Prostate gland (tissue), 2 donors: ENCODE measurements around the gene IGSF6. TPM values are rescaled to one million over a fixed set of nuclear protein-coding genes. Genes with fewer than 3 reads are reported as not detected.

Experiments
- DNase-seq: peaks from one replicate; pipeline ENCODE4 v3.0.0-alpha.2; 2019; ENCODE audit warnings: low spot score
- H3K27ac ChIP-seq, 2 donors: fragments of 200-600 bp; sonication (generic); 2 replicates each; pipeline ENCODE4 v1.5.1; 2017 to 2019
- H3K27me3 ChIP-seq: fragments of 200-600 bp; sonication (generic); replicated peaks from 2 replicates; pipeline ENCODE4 v1.5.1; 2019; ENCODE audit not compliant: insufficient read depth
- H3K36me3 ChIP-seq, 2 donors: fragments of 200-600 bp; sonication (generic); 1 replicate in 1 of 2; 2 replicates in 1 of 2; pipeline versions ENCODE4 v1.5.1 to v1.8.1; 2017 to 2019
- H3K4me1 ChIP-seq: fragments of 200-600 bp; sonication (generic); replicated peaks from 2 replicates; pipeline ENCODE4 v1.5.1; 2019
- H3K4me3 ChIP-seq, 2 donors: fragments of 200-600 bp; sonication (generic); 2 replicates each; pipeline ENCODE4 v1.5.1; 2017 to 2019
- H3K9me3 ChIP-seq: fragments of 200-600 bp; sonication (generic); 2 replicates; pipeline ENCODE4 v1.5.1; 2017
- POLR2A ChIP-seq: fragments of 450-650 bp; IDR thresholded peaks from one replicate; pipeline ENCODE4 v1.6.1; 2016; ENCODE audit warnings: antibody characterized with exemption, mild to moderate bottlenecking
- POLR2AphosphoS5 ChIP-seq: sonication (generic); formaldehyde crosslinking; IDR thresholded peaks from one replicate; pipeline ENCODE4 v1.6.1; 2017; ENCODE audit warnings: antibody characterized with exemption
- WGBS: methylation state at CpG from one replicate; pipeline ENCODE4 v1.1.5; 2018; 5-methylcytosine and 5-hydroxymethylcytosine counted together
- intact Hi-C: fragments of 100-400 bp; cut with DNase I; formaldehyde crosslinking; loops from one replicate; pipeline ENCODE4 v1.14.2; 2022
- total RNA-seq, 2 donors: library from RNA; depleted of rRNA; stranded (reverse); fragments of >200 nt; gene quantifications; one replicate each; pipeline ENCODE4 v1.1.0, GENCODE V29; 2016
- TF ChIP-seq, protein P1 (sequence below), 4 experiments: fragments of 200-600 bp in 2 of 4; fragments of 450-650 bp in 2 of 4; sonication (generic) in 2 of 4; IDR thresholded peaks; 1 replicate in 3 of 4; 2 replicates in 1 of 4; pipeline ENCODE4 v1.5.1; 2016 to 2019; ENCODE audit warnings: antibody characterized with exemption in 4 of 4, mild to moderate bottlenecking in 2 of 4, moderate library complexity in 2 of 4

Gene IGSF6
- total RNA-seq, 2 donors from 2014 or later, result 4.5 TPM; not detected in 1

DNA sequence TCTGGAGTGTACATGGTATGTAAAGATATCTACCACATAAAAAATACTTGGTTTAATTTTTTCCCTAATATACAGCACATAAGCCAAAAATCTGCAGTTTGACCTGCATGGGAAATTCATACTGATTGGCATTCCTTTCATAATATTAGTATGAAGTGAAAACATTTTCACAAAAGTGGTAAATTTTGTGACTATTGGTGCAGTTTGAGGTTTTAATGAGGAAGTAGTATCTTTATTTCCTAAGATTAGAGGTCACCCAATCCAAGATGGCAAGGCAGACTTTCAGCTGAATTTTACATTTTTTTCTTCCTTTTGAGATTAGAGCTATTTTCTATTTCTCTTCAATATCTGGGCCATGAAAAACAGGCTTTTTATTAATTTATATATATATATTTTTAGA, 31.8 kb downstream of the IGSF6 start:
- DNase-seq, result no peak
- intact Hi-C loops, result no loop called here
- Histone ChIP-seq H3K4me1 (no peaks in the 10 kb centered on the region), H3K9me3 (no peaks in the 10 kb centered on the region), H3K27me3 (no peaks in the 10 kb centered on the region), H3K4me3 (no peak overlapping the region), H3K27ac (no peak overlapping the region), H3K36me3 (no peaks in the 10 kb centered on the region)
- TF ChIP-seq, protein P1, sequence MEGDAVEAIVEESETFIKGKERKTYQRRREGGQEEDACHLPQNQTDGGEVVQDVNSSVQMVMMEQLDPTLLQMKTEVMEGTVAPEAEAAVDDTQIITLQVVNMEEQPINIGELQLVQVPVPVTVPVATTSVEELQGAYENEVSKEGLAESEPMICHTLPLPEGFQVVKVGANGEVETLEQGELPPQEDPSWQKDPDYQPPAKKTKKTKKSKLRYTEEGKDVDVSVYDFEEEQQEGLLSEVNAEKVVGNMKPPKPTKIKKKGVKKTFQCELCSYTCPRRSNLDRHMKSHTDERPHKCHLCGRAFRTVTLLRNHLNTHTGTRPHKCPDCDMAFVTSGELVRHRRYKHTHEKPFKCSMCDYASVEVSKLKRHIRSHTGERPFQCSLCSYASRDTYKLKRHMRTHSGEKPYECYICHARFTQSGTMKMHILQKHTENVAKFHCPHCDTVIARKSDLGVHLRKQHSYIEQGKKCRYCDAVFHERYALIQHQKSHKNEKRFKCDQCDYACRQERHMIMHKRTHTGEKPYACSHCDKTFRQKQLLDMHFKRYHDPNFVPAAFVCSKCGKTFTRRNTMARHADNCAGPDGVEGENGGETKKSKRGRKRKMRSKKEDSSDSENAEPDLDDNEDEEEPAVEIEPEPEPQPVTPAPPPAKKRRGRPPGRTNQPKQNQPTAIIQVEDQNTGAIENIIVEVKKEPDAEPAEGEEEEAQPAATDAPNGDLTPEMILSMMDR (IDR thresholded peaks at IDR 0.05), result no peak
- TF ChIP-seq POLR2A (no peak), POLR2AphosphoS5 (no peak)

DNA sequence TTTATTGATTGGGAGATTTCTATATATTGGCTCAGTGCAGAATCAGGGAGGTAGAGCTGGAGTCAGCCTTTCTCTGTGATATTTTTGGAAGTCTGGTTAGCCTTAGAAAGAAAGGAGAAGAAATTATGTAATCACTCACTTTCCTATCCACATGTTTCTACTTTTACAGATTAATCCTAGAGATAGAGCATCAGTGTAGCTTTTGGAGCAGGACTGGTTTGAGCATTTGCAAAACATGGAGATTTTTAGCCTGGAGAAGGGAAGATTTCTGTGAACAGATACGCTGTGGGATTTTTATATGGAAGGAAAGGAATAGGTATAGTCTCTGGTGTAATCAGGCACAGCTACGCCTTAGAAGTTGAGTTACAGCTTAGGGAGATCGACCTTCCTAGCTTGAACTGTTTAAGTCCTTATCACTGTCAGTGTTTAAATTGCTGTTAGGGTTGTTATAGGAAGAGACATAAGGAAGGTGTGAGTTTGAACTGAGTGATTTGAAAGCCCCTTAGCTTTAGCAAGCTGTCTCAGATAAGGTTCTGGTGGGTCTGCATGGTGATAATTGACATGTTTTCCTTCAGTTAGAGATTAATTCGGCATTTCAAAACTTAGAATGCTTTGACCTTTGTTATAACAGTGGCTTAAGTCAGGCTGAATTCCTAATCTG, 32.5 kb downstream of the IGSF6 start:
- no peak overlapping the region for H3K27ac ChIP-seq
- H3K36me3 ChIP-seq, result no peaks in the 10 kb centered on the region
- no peaks in the 10 kb centered on the region for H3K9me3 ChIP-seq
- H3K27me3 ChIP-seq, result no peaks in the 10 kb centered on the region
- intact Hi-C loops, result no loop called here
- TF ChIP-seq POLR2AphosphoS5, result no peak
- TF ChIP-seq, protein P1 (IDR thresholded peaks at IDR 0.05), result no peak
- H3K4me1 ChIP-seq, result no peaks in the 10 kb centered on the region
- DNase-seq, result no peak
- WGBS, result 89% methylated on average over 4 of the region's 4 CpGs
- H3K4me3 ChIP-seq, result no peak overlapping the region

DNA sequence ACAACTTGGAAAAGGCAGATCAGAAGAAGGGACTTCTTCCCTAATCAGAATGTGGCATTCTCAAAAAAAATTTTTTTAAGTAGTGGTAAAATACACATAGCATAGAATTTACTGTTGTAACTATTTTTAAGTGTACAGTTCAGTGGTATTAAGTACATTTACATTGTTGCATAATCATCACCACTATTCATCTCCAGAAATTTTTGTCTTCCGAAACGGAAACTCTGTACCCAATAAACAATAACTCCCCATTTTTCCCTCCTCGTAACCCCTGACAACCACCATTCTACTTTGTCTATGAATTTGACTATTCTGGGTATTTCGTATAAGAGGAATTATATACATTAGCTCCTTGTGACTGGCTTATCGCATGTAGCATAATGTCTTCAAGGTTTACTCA, 34.1 kb downstream of the IGSF6 start:
- Histone ChIP-seq H3K27me3 (no peaks in the 10 kb centered on the region), H3K27ac (no peak overlapping the region), H3K4me3 (no peak overlapping the region), H3K36me3 (no peaks in the 10 kb centered on the region), H3K9me3 (no peaks in the 10 kb centered on the region), H3K4me1 (no peaks in the 10 kb centered on the region)
- 95% methylated on average over 5 of the region's 5 CpGs for WGBS
- TF ChIP-seq POLR2A, result no peak
- TF ChIP-seq, protein P1 (IDR thresholded peaks at IDR 0.05), result no peak
- TF ChIP-seq POLR2AphosphoS5, result no peak
- no peak for DNase-seq
- intact Hi-C loops, result no loop called here

DNA sequence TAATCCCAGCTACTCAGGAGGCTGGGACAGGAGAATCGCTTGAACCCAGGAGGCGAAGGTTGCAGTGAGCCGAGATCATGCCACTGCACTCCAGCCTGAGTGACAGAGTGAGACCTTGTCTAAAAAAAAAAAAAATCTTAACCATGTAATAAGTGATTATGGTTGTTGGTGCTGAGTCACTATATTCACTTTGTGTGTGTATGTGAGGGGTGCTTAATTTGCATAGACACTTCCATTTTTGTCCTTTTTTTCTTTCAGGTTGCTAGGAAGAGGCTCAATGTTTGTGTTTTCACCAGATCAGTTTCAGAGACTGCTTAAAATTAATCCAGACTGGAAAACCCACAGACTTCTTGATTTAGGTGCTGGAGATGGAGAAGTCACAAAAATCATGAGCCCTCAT, 34.8 kb downstream of the IGSF6 start:
- Histone ChIP-seq H3K4me1 (no peaks in the 10 kb centered on the region), H3K9me3 (no peaks in the 10 kb centered on the region), H3K36me3 (no peaks in the 10 kb centered on the region), H3K27ac (no peak overlapping the region), H3K4me3 (no peak overlapping the region), H3K27me3 (no peaks in the 10 kb centered on the region)
- no peak for DNase-seq
- 95% methylated on average over 3 of the region's 3 CpGs for WGBS
- intact Hi-C loops, result no loop called here
- no peak for TF ChIP-seq POLR2AphosphoS5
- TF ChIP-seq, protein P1 (IDR thresholded peaks at IDR 0.05), result no peak
- no peak for TF ChIP-seq POLR2A

DNA sequence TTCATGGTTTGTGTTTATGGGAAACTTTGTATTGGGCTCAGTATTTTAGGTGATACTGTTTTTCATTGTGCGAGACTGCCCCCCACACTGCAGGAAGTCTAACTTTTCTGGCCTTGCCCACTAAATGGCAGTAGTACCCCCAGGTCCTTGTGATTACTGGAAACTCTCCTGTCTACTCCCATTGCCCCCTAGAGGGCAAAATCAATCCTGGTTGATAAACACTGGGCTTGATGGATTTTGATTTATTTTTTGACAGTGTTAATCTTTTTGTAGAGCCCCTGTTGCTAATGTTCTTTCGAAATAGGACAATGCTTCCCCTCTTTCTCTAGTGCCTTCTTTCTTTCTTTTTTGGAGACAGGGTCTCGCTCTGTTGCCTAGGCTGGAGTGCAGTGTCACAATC, 37.5 kb downstream of the IGSF6 start:
- no peaks in the 10 kb centered on the region for H3K27me3 ChIP-seq
- TF ChIP-seq POLR2A, result no peak
- TF ChIP-seq, protein P1 (IDR thresholded peaks at IDR 0.05), result no peak
- TF ChIP-seq POLR2AphosphoS5, result no peak
- H3K9me3 ChIP-seq, result no peaks in the 10 kb centered on the region
- DNase-seq, result no peak
- H3K36me3 ChIP-seq, result no peaks in the 10 kb centered on the region
- H3K4me1 ChIP-seq, result no peaks in the 10 kb centered on the region
- H3K27ac ChIP-seq, result no peak overlapping the region
- WGBS, result 94% methylated on average over 3 of the region's 3 CpGs
- H3K4me3 ChIP-seq, result no peak overlapping the region
- intact Hi-C loops, result no loop called here
